ENCODE measurements around the gene KRT38. TPM values are rescaled to one million over a fixed set of nuclear protein-coding genes. Genes with fewer than 3 reads are reported as not detected.

Gene KRT38
- total RNA-seq, 1 experiment from 2014 or later = not detected

- no peak overlapping the region for H3K4me2 ChIP-seq (ENCODE audit: insufficient read depth, insufficient read length, low read length)
- H3K79me1 ChIP-seq (ENCODE audit: insufficient read depth, low read depth, low read length, poor library complexity, severe bottlenecking) = no peaks in the 10 kb centered on the region
- no peak overlapping the region for H3K56ac ChIP-seq (ENCODE audit: insufficient read length, low read depth, low read length)
- no peaks in the 10 kb centered on the region for H3K27me3 ChIP-seq (ENCODE audit: insufficient read depth, low read length)
- H3T11ph ChIP-seq (ENCODE audit: low read length) = no peak overlapping the region
- peaks cover 12% of the 10 kb centered on the region for H3K9me3 ChIP-seq (ENCODE audit: control insufficient read depth, low read depth, low read length)
- H3K4me1 ChIP-seq (ENCODE audit: insufficient read depth, low read length) = no peaks in the 10 kb centered on the region
- H2AFZ ChIP-seq (ENCODE audit: low read length) = no peak overlapping the region
- no peak overlapping the region for H3K27ac ChIP-seq (ENCODE audit: insufficient read length, low read depth, low read length)
- no peak overlapping the region for H2BK15ac ChIP-seq (ENCODE audit: low read depth, low read length)
- H3K79me2 ChIP-seq (ENCODE audit: insufficient read depth, low read length) = no peaks in the 10 kb centered on the region
- no peak overlapping the region for H3K4ac ChIP-seq (ENCODE audit: low read depth, low read length)
- no peak overlapping the region for H2AK5ac ChIP-seq (ENCODE audit: insufficient read length, low read length)
- no peak overlapping the region for H3K9ac ChIP-seq (ENCODE audit: extremely low read depth, insufficient read length, low read length)
- no peak overlapping the region for H3K4me3 Mint-ChIP-seq
- H3K23me2 ChIP-seq (ENCODE audit: insufficient read length, low read depth, low read length, poor library complexity, severe bottlenecking) = no peaks in the 10 kb centered on the region
- H3K4me1 Mint-ChIP-seq = no peaks in the 10 kb centered on the region
- no peak overlapping the region for H2BK12ac ChIP-seq (ENCODE audit: insufficient read length, low read depth, low read length)
- peaks cover 19% of the 10 kb centered on the region for H3K27me3 Mint-ChIP-seq (ENCODE audit: low read depth)
- DNase-seq = no peak
- no peak for TF ChIP-seq CTCF (conservative IDR thresholded peaks at IDR 0.05)
- no peaks in the 10 kb centered on the region; a peak in 4 of 7 replicates for H3K36me3 Mint-ChIP-seq (ENCODE audit: insufficient read depth in 1 of 3, low read depth in 3 of 3)
- no peak overlapping the region for H4K8ac ChIP-seq (replicated peaks; ENCODE audit: insufficient read length, low read depth, low read length)
- H3K14ac ChIP-seq (ENCODE audit: insufficient read depth, low read length) = no peak overlapping the region
- H3K23ac ChIP-seq (ENCODE audit: insufficient read length, low read depth, low read length) = no peak overlapping the region
- no peak overlapping the region for H2BK120ac ChIP-seq (ENCODE audit: low read depth, low read length, poor library complexity, severe bottlenecking)
- no peak overlapping the region for H3K27ac Mint-ChIP-seq
- no peak overlapping the region for H2BK20ac ChIP-seq (ENCODE audit: low read depth, low read length, poor library complexity, severe bottlenecking)
- no peak overlapping the region for H2BK5ac ChIP-seq (ENCODE audit: insufficient read length, low read length)
- H4K91ac ChIP-seq (ENCODE audit: insufficient read length, low read depth, low read length) = no peak overlapping the region
- WGBS (ENCODE audit: extremely low coverage, insufficient read length, low lambda C conversion rate) = no CpG with 5 or more reads among the region's 6 CpGs
- H3K18ac ChIP-seq (ENCODE audit: insufficient read length, low read depth, low read length) = no peak overlapping the region
- no peak overlapping the region for H4K5ac ChIP-seq (ENCODE audit: insufficient read length, low read depth, low read length)
- H4K20me1 ChIP-seq (ENCODE audit: control insufficient read depth, insufficient read depth, insufficient read length) = no peaks in the 10 kb centered on the region
- peaks cover 3 to 13% of the 10 kb centered on the region in 2 experiments for H3K9me3 Mint-ChIP-seq
Observed at GRCh38 chr17:41449008-41449407, 8.2 kb upstream of the KRT38 start.

Measured in H9 (cell line).